AG08395 (cell line): ENCODE results near the gene SYNRG.
"Not testable (repeated sequence)": the region's sequence is repeated elsewhere in the genome, so short reads cannot be mapped to it uniquely, and the experiment has no call there.

Experiments used
- DNase-seq: peaks from one replicate; pipeline ENCODE4 v3.0.0; 2012; ENCODE audit warnings: mixed read lengths, low spot score

The SYNRG gene

DNA sequence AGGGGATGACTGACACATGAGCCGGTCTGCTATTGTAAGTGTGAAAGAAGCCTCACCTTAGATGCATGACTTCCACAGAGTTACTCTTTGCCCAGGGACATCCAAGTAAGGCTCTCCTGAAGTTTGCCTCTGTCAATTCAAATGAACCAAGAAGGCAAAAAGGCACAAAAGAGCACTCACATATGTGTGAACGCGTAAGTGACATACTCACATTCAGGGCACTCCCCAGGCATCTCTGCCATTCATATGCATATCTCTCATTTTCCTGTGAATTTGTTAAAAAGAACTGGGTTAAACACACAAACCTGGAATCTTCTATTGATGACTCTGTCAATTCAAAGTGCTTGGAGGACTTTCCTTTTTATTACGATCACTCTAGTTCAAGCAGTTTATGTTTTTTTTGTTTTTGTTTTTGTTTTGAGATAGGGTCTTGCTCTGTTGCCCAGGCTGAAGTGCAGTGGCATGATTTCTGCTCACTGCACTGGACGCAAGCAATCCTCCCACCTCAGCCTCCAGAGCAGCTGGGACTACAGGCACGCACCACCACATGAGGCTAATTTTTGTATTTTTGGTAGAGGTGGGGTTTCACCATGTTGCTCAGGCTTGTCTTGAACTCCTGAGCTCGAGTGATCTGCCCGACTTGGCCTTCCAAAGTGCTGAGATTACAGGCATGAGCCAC is 70.1 kb downstream of the SYNRG start:
- no peak for DNase-seq

DNA sequence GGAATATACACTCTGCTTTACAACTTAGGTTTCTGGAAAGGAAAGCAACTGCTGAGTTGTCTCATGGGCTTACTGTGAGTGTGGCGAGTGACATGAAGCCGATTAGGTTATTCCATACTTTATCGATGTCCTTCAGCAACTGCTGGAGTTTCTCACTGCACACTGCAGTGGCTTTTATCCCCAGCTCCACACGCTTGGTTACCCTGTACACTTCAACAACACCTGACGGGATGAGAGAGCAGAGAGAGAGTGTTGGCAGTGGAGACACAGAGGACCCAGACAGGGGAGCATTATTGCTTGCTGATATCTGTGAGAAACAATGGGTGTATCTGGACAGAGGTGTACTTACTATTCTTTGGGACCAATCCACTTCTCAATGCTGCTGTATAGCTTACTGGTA is 73.3 kb downstream of the SYNRG start:
- DNase-seq = no peak

DNA sequence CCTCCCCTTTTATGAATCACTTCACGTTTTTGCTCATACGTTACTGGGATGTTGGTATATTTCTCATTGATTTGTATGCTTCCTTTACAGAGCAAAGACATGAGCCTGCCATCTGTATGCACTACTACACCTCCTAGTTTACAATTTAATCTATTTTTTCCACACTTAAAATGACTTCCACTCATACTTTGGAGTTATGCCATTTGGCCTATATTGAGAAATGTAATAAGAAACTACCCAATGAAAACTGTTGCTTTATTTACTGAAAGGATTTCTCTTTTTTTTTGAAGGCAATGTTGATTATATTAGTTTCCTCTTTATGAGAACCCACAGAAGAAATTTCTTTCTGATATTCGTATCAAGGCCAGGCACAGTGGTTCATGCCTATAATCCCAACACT is 76.5 kb downstream of the SYNRG start:
- DNase-seq = no peak

DNA sequence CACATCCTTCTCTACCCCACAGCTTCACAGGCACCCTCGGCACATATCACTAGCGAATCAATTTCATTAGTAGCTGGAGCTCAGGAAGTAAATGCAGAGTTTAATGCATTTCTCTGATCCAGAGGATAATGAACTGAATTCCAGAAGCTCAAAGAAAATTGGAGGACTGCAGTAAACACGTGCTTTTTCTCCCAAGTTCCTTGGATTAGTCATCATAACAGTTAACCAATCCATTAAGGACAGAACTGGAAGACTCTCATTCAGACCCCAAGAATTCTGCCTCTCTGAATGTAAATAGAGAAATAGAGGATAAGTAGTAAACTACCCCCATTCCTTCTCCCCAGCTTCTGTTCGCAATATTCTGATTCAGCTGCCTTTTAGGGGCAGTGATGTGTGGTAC is 78.8 kb downstream of the SYNRG start:
- peak; percentile 20 for DNase-seq

DNA sequence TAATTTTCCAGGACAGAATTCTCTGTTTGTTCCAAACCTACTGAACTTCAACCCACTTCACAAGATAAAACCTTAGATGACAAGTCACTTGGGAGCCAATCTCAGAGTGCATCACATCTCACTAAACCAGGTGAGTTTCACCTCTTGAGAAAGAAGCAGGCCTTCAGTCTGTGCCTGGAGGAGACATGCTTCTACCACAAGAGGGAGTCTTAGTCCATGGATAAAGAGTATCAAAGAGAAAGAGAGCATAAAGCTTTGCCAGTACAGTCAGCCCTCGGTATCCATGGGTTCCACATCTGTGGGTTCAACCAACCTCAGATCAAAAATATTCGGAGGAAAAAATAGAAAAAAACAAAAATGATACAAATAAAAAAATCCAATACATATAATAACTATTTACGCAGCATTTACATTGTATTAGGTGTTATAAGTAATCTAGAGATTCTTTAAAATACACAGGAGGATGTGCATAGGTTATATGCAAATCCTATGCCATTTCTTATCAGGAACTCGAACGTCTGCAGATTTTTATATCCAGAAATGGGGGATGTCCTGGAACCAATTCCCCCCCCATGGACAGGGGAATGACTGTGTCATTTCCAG is 81.9 kb downstream of the SYNRG start:
- DNase-seq = peak; percentile 60

DNA sequence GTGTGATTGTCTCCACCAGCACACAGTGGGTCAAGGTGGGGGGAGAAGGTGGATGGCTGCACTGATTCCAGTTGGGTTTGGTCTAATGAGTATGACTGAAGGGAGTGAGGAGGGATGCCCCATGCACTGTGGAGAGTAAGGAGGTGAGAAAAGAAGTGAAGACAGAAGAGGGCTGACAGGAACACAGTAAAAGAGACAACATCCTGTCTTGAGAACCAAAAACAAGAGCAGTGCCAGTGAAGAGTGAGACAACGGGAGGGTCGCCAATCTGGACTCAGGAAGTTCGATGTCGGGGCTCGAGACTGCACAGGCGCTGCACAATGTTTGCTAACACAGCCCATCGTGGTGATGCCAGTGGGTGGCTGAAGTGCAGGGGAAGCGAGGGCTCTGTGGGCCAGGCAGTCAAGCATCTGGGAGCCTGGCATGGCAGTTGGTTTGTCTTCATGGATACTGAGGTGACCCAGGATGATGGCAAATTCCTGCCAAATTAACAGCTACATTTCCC is 85.5 kb downstream of the SYNRG start:
- DNase-seq = no peak

DNA sequence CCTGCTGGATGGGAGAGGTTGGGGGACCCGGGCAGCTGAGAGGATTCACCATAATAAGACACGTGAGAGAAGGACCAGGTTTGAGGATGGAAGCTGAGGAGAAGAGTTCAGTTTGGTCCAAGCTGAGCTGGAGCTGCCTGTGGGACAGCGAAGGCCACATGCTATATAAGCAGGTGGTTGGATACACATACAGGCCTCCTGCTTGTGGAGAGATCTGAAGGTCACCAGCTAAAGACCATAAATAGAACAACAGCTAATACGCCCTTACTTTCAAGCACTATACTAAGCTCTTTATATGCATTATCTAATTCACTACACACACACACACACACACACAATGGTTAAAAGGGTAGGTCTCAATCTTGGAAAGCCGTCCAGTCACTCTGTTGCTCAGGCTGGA is 87.4 kb downstream of the SYNRG start:
- no peak for DNase-seq

DNA sequence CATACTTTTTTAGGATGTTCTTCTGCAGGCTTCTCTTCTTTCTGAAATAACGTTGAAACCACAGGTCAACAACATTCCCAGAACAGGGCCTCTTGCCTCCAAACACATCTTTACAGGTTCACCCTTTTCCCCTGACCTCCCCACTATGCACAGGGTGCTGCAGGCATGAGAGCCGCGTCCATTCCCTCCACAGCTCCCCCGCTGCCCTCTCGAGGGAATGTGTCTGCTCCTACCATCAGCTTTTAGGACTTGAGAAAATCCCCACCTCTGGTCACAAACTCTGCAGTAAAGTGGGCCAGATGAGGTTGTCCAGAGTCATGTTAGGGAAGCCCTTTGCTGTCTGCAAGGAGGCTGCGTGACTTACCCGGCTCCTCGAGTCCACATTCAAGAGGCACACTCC is 89.0 kb downstream of the SYNRG start:
- no peak for DNase-seq

DNA sequence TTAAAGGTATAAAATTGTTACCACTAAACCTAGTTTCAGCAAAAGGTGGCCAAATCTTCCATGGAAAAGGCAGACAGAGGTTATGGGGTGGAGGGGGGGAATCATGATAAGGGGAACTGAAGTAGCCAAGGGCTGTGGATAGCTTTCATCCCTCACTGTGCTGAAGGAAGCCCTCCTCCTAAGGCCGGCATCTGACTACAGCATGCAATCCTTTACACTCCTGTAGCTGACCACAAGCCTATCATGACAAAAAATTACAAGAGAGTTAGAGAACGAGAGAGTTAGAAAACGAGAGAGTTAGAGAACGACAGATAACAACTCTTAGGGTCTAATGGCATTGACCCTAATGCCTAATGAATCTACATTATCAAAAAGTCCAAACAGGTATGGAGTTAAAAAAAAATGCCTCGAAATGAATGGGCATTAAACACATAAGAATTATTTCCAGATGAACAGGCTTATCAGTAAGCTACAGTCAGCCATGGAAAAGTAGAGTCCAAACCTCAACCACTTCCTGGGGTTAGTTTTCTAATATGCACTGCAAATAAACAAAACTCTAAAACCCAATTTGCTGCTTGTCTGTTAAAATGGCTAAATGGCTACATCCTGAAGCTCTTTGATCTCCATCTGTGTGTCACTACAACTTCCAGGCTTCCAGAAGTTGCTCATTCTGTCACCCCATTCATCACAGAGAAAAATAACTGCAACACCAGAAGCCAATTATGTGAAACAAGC is 89.8 kb downstream of the SYNRG start:
- peak; percentile 27 for DNase-seq

DNA sequence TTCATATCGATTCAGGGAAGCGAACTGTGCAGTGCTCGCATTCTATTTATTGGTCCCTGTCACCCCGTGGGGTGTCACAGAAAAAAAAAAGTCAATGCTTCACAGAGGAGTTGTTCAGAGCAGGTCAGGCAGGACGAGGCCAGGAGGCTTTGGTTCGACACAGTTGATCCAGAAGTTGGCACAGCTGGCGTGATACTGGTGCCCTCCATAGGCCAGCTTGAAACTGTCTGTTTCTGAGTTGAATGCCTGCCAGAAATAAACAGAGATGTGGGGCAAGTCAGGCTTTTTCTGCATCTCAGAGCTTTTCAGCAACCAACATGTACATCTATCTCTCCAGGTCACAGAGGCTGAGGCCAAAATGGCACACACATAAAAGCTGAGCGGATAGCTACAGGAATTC is 90.4 kb downstream of the SYNRG start:
- peak; percentile 20 for DNase-seq

DNA sequence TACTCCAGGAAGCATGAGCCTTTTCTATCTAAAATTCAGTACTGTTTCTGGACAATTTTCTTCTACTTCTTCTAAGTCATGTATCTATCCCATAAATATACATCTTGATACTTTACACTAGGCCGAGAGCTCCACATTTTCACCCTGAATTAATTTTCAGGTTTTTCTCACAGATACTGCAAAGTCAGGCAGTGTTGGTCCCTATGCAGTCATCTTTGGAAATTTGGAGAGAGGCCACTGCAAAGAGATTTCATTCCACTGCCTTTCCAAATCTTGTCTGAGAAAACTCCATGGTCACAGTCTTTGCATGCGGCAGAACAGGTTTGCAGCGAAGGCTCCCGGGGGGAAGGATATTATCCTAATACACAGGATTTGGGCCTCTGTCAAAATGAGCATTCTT is 91.3 kb downstream of the SYNRG start:
- no peak for DNase-seq

DNA sequence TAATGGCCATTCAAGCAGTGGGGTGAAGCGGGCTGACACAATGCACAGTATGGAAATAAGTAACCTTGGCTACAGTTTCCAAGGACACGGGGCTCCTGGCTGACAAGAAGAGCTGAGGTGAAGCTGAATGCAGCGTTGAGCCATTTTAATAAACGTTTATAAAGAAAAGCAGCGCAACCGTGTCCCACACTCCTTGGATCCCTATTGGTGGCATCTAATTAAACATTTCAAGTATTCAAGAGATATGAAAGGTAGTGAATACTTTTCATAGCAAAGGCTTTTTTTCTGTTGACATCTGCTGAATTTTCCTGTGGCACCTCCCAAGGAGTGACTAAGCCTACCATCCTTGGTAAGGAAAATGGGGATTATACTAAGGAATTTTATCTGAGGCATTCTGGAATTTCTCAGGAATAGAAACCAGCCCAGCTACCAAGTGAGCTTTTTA is 93.1 kb downstream of the SYNRG start:
- peak; percentile 21 for DNase-seq

DNA sequence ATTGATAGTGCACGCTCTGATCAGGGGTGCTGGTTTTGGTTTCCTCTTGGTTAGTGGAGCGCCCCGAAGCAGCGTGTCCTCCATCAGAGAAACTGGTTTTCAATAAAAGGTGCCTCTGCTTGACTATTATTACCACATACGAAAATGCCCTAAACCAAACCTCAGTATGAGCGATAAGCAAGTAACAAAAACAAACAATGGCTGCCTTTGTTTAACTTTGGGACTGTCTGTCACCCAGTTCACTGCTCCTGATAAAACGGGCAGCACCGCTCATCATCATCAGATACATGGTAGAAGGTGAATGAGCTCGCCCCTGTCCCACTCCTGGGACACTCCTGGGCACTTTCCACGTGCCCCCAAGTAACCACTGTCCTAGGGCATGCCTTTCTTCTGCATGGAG is 95.5 kb downstream of the SYNRG start:
- DNase-seq = no peak

DNA sequence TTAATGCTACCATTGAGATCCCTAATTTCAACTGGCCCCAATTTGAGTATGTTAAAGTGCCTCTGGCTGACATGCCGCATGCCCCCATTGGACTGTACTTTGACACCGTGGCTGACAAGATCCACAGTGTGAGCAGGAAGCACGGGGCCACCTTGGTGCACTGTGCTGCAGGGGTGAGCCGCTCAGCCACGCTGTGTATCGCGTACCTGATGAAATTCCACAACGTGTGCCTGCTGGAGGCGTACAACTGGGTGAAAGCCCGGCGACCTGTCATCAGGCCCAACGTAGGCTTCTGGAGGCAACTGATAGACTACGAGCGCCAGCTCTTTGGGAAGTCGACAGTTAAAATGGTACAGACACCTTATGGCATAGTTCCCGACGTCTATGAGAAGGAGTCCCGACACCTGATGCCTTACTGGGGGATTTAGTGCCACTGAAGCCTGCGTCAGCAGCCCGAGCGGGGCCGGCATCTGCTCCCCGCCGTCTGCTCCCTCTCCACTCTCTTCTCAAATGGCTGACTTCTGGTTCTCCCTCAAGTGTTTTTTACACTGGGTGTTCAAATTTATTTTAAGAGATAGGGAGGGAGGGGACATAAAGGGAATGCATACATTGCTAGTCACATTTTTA is 96.7 kb downstream of the SYNRG start:
- no peak for DNase-seq

DNA sequence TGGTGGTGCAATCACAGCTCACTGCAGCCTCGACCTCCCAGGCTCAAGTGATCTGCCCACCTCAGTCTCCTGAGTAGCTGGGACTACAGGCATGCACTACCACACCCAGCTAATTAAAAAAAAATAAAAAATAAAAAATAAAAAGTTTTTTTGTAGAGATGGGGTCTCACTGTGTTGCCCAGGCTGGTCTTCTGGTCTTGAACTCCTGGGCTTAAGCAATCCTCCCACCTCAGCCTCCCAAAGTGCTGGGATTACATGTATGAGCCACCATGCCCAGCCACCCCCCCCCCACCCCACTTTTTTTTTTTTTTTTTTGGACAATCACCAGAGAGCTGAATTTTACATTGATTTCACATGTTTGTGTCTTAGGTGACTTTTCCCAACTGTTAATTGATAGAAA is 97.6 kb downstream of the SYNRG start:
- not testable (repeated sequence) for DNase-seq

DNA sequence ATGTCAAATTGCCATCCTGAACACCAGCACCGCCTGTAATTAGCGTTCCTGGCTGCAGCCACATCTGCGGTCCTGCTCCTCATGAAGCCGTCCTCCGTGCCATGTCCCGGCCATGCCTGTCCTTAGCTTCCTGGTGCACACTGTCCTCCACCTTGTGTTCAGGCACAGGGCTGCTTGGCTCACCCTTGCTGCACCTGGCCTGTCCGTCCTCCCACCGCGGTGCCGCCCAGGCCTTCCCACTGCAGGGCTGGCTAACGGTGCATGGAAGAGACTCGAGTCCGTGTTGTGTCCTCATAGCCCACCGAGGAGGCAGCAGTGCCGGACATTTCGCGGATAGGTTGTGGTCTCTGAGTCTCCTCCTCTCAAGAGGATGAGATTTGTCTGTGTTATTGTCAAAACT is 99.2 kb downstream of the SYNRG start:
- DNase-seq = no peak

DNA sequence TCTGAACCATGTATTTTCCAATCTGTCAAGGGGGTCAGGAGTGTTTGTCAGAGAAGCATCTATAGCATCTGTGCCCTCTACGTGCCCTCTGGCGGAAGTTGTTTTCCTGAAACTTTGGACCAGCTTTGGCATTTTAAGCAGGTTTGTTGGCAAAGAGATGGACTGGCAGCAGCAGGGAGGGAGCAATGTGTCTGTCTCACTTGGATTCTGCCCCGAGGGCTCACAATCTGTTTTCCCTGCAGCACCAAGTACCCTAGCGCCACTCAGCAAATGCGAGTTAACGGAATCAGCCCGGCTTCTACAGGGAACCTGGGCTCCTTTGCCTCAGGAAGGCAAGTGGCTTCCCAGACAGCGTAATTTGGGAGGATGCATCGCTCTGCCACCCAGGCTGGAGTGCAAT is 102.1 kb downstream of the SYNRG start:
- DNase-seq = no peak

DNA sequence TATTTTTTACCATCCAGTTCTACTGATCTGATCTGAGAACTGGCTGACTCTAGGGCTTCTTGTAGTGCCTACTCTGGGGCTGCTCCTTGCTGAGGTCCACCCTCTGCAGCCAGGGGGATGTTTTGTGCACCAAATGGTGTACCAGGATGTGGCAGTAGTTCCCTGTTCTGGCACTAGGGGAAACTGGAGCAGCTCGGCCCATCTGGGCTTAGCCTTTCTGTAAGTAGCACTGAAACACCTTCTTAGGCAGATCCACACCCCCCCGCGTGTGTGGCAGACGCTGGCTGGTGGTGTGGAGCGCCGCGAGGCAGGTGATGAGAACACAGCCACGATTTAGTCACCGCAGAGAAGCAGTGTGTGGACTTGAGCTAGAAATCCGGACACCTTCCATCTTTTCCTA is 102.5 kb downstream of the SYNRG start:
- DNase-seq = peak; percentile 38

DNA sequence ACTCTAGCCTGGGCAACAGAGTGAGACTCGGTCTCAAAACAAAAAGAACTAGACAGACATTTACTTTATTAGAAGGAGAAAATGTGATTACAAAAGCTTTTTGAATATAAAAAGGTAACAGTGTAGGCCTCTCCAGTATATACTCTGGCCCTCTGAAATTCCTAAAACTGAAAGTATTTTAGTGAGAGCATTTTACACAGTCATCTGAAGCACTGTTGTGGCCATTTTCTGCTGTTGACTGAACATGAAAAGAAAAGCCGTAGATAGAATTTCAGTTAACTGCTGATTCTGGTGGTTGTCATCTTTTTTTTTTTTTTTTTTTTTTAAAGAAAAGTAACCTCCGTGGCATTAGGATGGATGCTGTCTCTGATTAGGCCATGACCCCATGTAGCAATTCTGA is 103.9 kb downstream of the SYNRG start:
- DNase-seq = no peak

DNA sequence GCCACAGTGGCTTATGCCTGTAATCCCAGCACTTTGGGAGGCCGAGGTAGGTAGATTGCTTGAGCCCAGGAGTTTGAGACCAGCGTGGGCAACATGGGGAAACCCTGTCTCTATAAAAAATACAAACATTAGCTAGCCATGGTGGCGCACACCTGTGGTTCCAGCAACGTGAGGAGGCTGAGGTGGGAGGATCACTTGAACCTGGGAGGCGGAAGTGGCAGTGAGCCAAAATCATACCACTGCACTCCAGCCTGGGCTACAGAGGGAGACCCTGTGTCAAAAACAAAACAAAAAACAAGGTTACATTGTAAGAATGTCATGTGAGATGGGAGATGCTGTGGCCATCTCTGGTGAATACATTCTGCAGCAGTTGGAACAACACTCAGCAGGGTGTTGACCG is 106.1 kb downstream of the SYNRG start:
- DNase-seq = no peak

DNA sequence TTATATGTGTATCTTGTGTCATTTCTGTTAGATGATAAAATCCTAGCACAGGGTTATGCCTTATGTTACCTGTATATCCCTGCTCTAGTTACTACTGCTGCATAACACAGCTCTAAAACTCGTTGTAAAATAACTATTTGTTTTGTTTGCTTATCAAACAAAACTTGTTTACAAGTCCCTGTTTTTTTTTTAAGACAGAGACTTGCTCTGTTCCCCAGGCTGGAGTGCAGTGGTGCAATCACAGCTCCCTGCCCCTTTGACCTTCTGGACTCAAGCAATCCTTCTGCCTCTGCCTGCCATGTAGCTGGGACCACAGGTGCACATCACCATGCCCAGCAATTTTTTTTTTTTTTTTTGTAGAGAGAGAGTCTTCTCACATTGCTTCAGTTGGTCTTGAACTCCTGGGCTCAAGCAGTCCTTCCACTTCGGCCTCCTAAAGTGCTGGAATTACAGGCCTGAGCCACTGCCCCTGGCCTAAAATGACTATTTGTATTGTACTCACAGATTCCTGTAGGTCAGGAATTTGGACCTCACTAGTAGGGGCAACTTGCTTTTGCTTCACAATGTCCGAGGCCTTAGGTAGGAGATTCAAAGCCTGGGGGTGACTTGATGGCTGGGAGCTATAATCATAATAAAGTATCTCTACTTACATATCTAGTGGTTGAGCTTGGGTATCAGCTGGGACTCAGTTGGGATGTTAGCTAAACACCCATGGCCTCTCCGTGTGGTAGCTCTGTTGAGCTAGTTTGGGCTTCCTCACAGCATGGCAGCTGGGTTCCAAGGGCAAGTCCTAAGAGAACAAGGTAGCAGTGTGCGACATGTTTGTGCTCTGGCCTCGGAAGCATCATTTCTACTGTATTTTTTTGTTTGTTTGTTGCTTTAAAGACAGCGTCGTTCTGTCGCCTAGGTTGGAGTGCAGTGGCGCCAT is 106.9 kb downstream of the SYNRG start:
- no peak for DNase-seq

DNA sequence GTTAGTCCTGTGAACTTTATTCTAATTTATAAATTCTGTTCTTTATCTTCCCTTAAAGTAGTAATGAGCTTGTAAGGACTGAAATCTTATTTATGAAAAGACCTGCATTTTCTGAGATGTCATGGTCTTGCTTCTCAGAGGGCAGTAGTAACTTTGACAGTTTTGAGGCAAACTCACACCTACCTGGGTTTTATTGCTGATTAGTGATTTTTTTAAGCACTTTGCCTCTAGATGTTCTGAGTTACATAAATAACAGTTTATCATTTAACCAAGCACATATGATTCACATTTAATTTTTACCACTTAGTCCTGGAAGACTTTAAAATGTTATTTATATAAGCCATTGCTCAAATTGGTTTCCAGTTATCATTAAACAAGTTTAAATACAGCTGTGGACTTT is 108.8 kb downstream of the SYNRG start:
- DNase-seq = no peak
